Transverse colon (tissue), 4 donors: ENCODE measurements around the gene PAX5. TPM values are rescaled to one million over a fixed set of nuclear protein-coding genes. Genes with fewer than 3 reads are reported as not detected.

Source experiments
- DNase-seq: peaks from one replicate; pipeline ENCODE4 v3.0.0-alpha.2; 2019
- H3K27ac ChIP-seq, 4 donors: fragments of 200-600 bp; sonication (generic); 2 replicates each; pipeline ENCODE4 v1.5.1; 2016 to 2018; ENCODE audit warnings: inconsistent platforms in 4 of 4
- H3K27me3 ChIP-seq: fragments of 200-600 bp; sonication (generic); 2 replicates; pipeline ENCODE4 v1.5.1; 2017; ENCODE audit warnings: inconsistent platforms
- H3K36me3 ChIP-seq, 4 donors: fragments of 200-600 bp; sonication (generic); 2 replicates each; pipeline ENCODE4 v1.5.1; 2017 to 2019; ENCODE audit warnings: inconsistent platforms in 4 of 4
- H3K4me1 ChIP-seq, 4 donors: fragments of 200-600 bp; sonication (generic); 2 replicates each; pipeline ENCODE4 v1.5.1; 2017 to 2020; ENCODE audit warnings: inconsistent platforms in 4 of 4
- H3K4me3 ChIP-seq, 4 donors: fragments of 200-600 bp; sonication (generic); 1 replicate in 1 of 4; 2 replicates in 3 of 4; pipeline versions ENCODE4 v1.5.1 to v1.6.1; 2017 to 2019; ENCODE audit warnings: inconsistent platforms in 4 of 4
- H3K9me3 ChIP-seq, 2 donors: fragments of 200-600 bp; sonication (generic); 2 replicates each; pipeline ENCODE4 v1.5.1; 2017 to 2019; ENCODE audit warnings: inconsistent platforms in 2 of 2
- CTCF ChIP-seq, 5 experiments: fragments of 200-600 bp in 3 of 5; fragments of 450-650 bp in 2 of 5; sonication (generic) in 3 of 5; IDR thresholded peaks; 1 replicate in 2 of 5; 2 replicates in 3 of 5; pipeline ENCODE4 v1.5.1; 2016 to 2017; ENCODE audit warnings: antibody characterized with exemption in 5 of 5, inconsistent platforms in 3 of 5, mild to moderate bottlenecking in 2 of 5, moderate library complexity in 1 of 5
- EP300 ChIP-seq: sonication (generic); formaldehyde crosslinking; IDR thresholded peaks from one replicate; pipeline ENCODE4 v1.6.1; 2017; ENCODE audit warnings: antibody characterized with exemption, low read depth
- POLR2A ChIP-seq: fragments of 450-650 bp; IDR thresholded peaks from one replicate; pipeline ENCODE4 v1.6.1; 2016; ENCODE audit warnings: antibody characterized with exemption, mild to moderate bottlenecking, moderate library complexity
- POLR2AphosphoS5 ChIP-seq, 3 donors: sonication (generic); formaldehyde crosslinking; IDR thresholded peaks; one replicate each; pipeline ENCODE4 v1.6.1; 2016; ENCODE audit warnings: antibody characterized with exemption in 3 of 3
- WGBS, 2 donors: methylation state at CpG; one replicate each; pipeline ENCODE4 v1.1.5; 2018; ENCODE audit warnings: low coverage in 1 of 2; 5-methylcytosine and 5-hydroxymethylcytosine counted together
- in situ Hi-C, 4 donors: fragments of 200-750 bp; cut with MboI; loops; one replicate each; pipeline versions ENCODE4 v1.15.0 to v1.15.1; 2017; ENCODE audit warnings: low sequenced_read_pairs in 3 of 4, low pct_ligation_motif_present in 1 of 4, low pct_unique_long_range_greater_than_20kb in 1 of 4
- intact Hi-C: fragments of 100-400 bp; cut with DNase I; formaldehyde crosslinking; loops from one replicate; pipeline ENCODE4 v1.15.1; 2023; ENCODE audit warnings: low total_unique reads
- total RNA-seq, 4 donors: library from RNA; depleted of rRNA; stranded (reverse); fragments of >200 nt; gene quantifications; one replicate each; pipeline ENCODE4 v1.1.0, GENCODE V29; 2016

PAX5 gene
- total RNA-seq, 4 donors from 2014 or later, result 2.4 to 3.7 TPM; not detected in 2

GRCh38 chr9:36837431-36838405 is 196.3 kb downstream of the PAX5 start:
- 80 to 84% methylated on average over 3 to 16 of the region's 17 CpGs for WGBS, 2 donors
- Histone ChIP-seq H3K27ac (no peak overlapping the region), H3K36me3 (no peaks in the 10 kb centered on the region), H3K9me3 (no peaks in the 10 kb centered on the region), H3K4me3 (no peak overlapping the region), H3K27me3 (no peaks in the 10 kb centered on the region), H3K4me1 (no peaks in the 10 kb centered on the region)
- no peak for DNase-seq
- in situ Hi-C loops, result no loop called here
- intact Hi-C loops, result no loop called here
- no peak for TF ChIP-seq POLR2A

GRCh38 chr9:36836486-36836885 is 197.6 kb downstream of the PAX5 start:
- no peak for DNase-seq
- Histone ChIP-seq H3K4me3 (no peak overlapping the region), H3K36me3 (no peaks in the 10 kb centered on the region), H3K4me1 (no peaks in the 10 kb centered on the region), H3K27ac (no peak overlapping the region), H3K27me3 (no peaks in the 10 kb centered on the region), H3K9me3 (no peaks in the 10 kb centered on the region)
- intact Hi-C loops (no loop called here), in situ Hi-C loops (no loop called here)
- no peak for TF ChIP-seq POLR2AphosphoS5 (IDR thresholded peaks at IDR 0.05)
- TF ChIP-seq POLR2A, result no peak
- no peak for TF ChIP-seq CTCF (IDR thresholded peaks at IDR 0.05)
- no peak for TF ChIP-seq EP300
- 84 to 100% methylated on average over 1 to 7 of the region's 7 CpGs for WGBS, 2 donors

- Histone ChIP-seq H3K27ac (no peak overlapping the region), H3K4me3 (no peak overlapping the region), H3K36me3 (no peaks in the 10 kb centered on the region), H3K27me3 (no peaks in the 10 kb centered on the region), H3K9me3 (no peaks in the 10 kb centered on the region), H3K4me1 (no peaks in the 10 kb centered on the region)
- 72% methylated on average over 18 of the region's 18 CpGs; no CpG with 5 or more reads in 1 of the 2 donors for WGBS, 2 donors
- DNase-seq, result no peak
- TF ChIP-seq EP300 (no peak), POLR2A (no peak), POLR2AphosphoS5 (IDR thresholded peaks at IDR 0.05) (no peak), CTCF (IDR thresholded peaks at IDR 0.05) (no peak)
- intact Hi-C loops (no loop called here), in situ Hi-C loops (no loop called here)
These were observed 198.6 kb downstream of the PAX5 start for GRCh38 chr9:36835271-36835996.

GRCh38 chr9:36834736-36835135 is 199.3 kb downstream of the PAX5 start:
- 82% methylated on average over 9 of the region's 9 CpGs; no CpG with 5 or more reads in 1 of the 2 donors for WGBS, 2 donors
- Histone ChIP-seq H3K27me3 (no peaks in the 10 kb centered on the region), H3K36me3 (no peaks in the 10 kb centered on the region), H3K27ac (no peak overlapping the region), H3K9me3 (no peaks in the 10 kb centered on the region), H3K4me1 (no peaks in the 10 kb centered on the region), H3K4me3 (no peak overlapping the region)
- TF ChIP-seq POLR2AphosphoS5 (IDR thresholded peaks at IDR 0.05) (no peak), CTCF (IDR thresholded peaks at IDR 0.05) (no peak), EP300 (no peak), POLR2A (no peak)
- intact Hi-C loops (no loop called here), in situ Hi-C loops (no loop called here)
- DNase-seq, result no peak
